ENCODE data around the gene MVP. TPM values are rescaled to one million over a fixed set of nuclear protein-coding genes. Genes with fewer than 3 reads are reported as not detected.

The MVP gene
- total and polyA plus RNA-seq, 10 donors = 72.3 to 200 (median 152) TPM

DNA sequence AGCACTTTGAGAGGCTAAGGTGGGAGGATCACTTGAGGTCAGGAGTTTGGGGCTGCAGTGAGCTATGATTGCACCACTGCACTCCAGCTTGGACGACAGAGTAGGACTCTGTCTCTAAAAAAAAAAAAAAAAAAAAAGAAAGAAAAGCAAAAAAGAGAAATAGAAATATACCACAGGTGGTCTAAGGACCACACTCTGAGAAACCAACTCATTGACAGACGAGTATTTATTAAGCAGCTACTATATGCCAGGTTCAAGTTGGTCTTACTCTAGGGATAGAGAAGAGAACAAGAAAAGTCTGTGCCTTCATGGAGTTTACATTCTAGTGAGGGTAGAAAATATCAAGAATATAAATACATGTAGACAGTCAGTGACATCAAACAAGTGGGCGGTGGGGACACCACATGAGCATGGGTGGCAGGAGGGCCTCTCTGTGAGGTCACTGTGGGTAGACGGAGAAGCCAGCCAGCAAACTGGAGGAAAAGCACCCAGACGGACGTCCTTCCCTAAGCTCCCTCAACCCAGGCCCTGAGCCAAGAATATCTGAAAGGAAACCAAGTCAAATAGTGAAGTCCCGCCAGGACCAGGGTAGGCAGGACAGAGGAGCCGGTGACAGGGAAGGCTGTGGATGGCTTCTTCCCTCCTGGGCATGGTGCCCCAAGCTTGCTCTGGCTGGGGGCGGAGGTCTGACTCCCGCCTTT, 38.0 kb downstream of the MVP start:
- Histone ChIP-seq H3K4me3 (no peak overlapping the region), H3K27ac (no peak overlapping the region), H3K4me1 (peaks cover 14 to 28% (median 22%) of the 10 kb centered on the region in 6 donors), H3K9me3 (no peaks in the 10 kb centered on the region), H3K36me3 (peaks cover 0 to 40% (median 31%) of the 10 kb centered on the region in 6 donors), H3K27me3 (replicated peaks in 1 of 7) (no peaks in the 10 kb centered on the region)
- DNase-seq = no peak
- WGBS, 5 donors = 76 to 95% (median 84%) methylated on average over 9 to 10 of the region's 10 CpGs
- intact Hi-C loops (cut with DNase I; ENCODE audit: low total_unique reads) = no loop called here
- TF ChIP-seq POLR2AphosphoS5 (IDR thresholded peaks at IDR 0.05) (no peak), CTCF (IDR thresholded peaks at IDR 0.05 in 8 of 11, conservative IDR thresholded peaks at IDR 0.05 in 3 of 11) (no peak), POLR2A (IDR thresholded peaks at IDR 0.05) (no peak)

- 93 to 96% (median 96%) methylated on average over 13 to 19 of the region's 19 CpGs for WGBS, 5 donors
- intact Hi-C loops (cut with DNase I; ENCODE audit: low total_unique reads) = no loop called here
- peaks cover 17 to 35% (median 28%) of the 10 kb centered on the region in 6 donors for H3K4me1 ChIP-seq
- TF ChIP-seq POLR2AphosphoS5 (IDR thresholded peaks at IDR 0.05) = no peak
- TF ChIP-seq CTCF (IDR thresholded peaks at IDR 0.05 in 8 of 11, conservative IDR thresholded peaks at IDR 0.05 in 3 of 11) = no peak
- TF ChIP-seq POLR2A (IDR thresholded peaks at IDR 0.05) = no peak
- H3K4me3 ChIP-seq = no peak overlapping the region
- no peaks in the 10 kb centered on the region for H3K27me3 ChIP-seq (replicated peaks in 1 of 7)
- peaks cover 0 to 40% (median 31%) of the 10 kb centered on the region in 6 donors for H3K36me3 ChIP-seq
- H3K9me3 ChIP-seq = no peaks in the 10 kb centered on the region
- no peak overlapping the region for H3K27ac ChIP-seq
- no peak for DNase-seq
Observed at GRCh38 chr16:29858974-29859373, 38.7 kb downstream of the MVP start.

- no peak overlapping the region for H3K4me3 ChIP-seq
- 86 to 93% (median 91%) methylated on average over 9 of the region's 9 CpGs for WGBS, 5 donors
- intact Hi-C loops (cut with DNase I; ENCODE audit: low total_unique reads) = no loop called here
Observed at GRCh38 chr16:29860218-29860617, 40.0 kb downstream of the MVP start.

More at GRCh38 chr16:29860218-29860617, 40.0 kb downstream of the MVP start:
- H3K9me3 ChIP-seq = no peaks in the 10 kb centered on the region
- no peaks in the 10 kb centered on the region for H3K27me3 ChIP-seq (replicated peaks in 1 of 7)
- peaks cover 0 to 40% (median 31%) of the 10 kb centered on the region in 6 donors for H3K36me3 ChIP-seq
- no peak for TF ChIP-seq CTCF (IDR thresholded peaks at IDR 0.05 in 8 of 11, conservative IDR thresholded peaks at IDR 0.05 in 3 of 11)
- TF ChIP-seq POLR2A (IDR thresholded peaks at IDR 0.05) = no peak
- no peak for TF ChIP-seq POLR2AphosphoS5 (IDR thresholded peaks at IDR 0.05)
- no peak overlapping the region for H3K27ac ChIP-seq
- DNase-seq = no peak
- H3K4me1 ChIP-seq = peaks cover 17 to 36% (median 29%) of the 10 kb centered on the region in 6 donors

All from spleen (tissue), 11 donors.